PC-3 (cell line): Measurements from ENCODE around the gene COL11A1. TPM values are rescaled to one million over a fixed set of nuclear protein-coding genes. Genes with fewer than 3 reads are reported as not detected.
A peak's percentile ranks its signal among the peaks of the same experiment; 100 is the strongest.

Source experiments
- ATAC-seq: fragments of 200-7000 bp; cut with Tn5 transposase; 2 replicates; pipeline ENCODE4 v1.9.1; 2020; ENCODE audit warnings: mild to moderate bottlenecking, moderate library complexity
- BruUV-seq: library from RNA; stranded (reverse); fragments of 400-500 nt; replicated peaks from 2 replicates; lab custom pipeline; 2021; lab: Mats Ljungman, UMichigan
- CTCF ChIA-PET: fragments of 300-600 bp; sonication (Branson Sonifier 250); formaldehyde crosslinking; loops from one replicate; lab custom pipeline; 2022; ENCODE audit warnings: antibody characterized with exemption; lab: Charles Lee
- POLR2A ChIA-PET: fragments of 300-600 bp; sonication (Branson Sonifier 250); formaldehyde crosslinking; loops from one replicate; lab custom pipeline; 2022; ENCODE audit warnings: antibody characterized with exemption; ENCODE audit not compliant: unreplicated experiment; lab: Charles Lee
- DNase-seq: peaks from one replicate; pipeline ENCODE4 v3.0.0-alpha.2; 2015
- H2AFZ ChIP-seq: fragments of 300-600 bp; sonication (generic); 2 replicates; pipeline ENCODE4 v1.6.0; 2016; ENCODE audit warnings: antibody characterized with exemption, low read length
- H3F3A ChIP-seq: fragments of 300-600 bp; sonication (generic); one replicate; pipeline ENCODE4 v1.6.0; 2017; ENCODE audit warnings: antibody characterized with exemption, low read length, control low read depth, mild to moderate bottlenecking; ENCODE audit not compliant: unreplicated experiment
- H3K27ac ChIP-seq: fragments of 300-600 bp; sonication (generic); 2 replicates; pipeline ENCODE4 v1.5.1; 2016; ENCODE audit warnings: mild to moderate bottlenecking, low read length
- H3K27me3 ChIP-seq: fragments of 300-600 bp; sonication (generic); 2 replicates; pipeline ENCODE4 v1.6.1; 2016; ENCODE audit warnings: low read length, mixed read lengths
- H3K36me3 ChIP-seq: fragments of 300-600 bp; sonication (generic); 2 replicates; pipeline ENCODE4 v1.6.1; 2016; ENCODE audit warnings: low read depth, mixed run types, low read length, mixed read lengths
- H3K4me1 ChIP-seq: fragments of 300-600 bp; sonication (generic); 2 replicates; pipeline ENCODE4 v1.5.1; 2016; ENCODE audit warnings: low read length; ENCODE audit not compliant: insufficient read depth
- H3K4me2 ChIP-seq: fragments of 300-600 bp; sonication (generic); 2 replicates; pipeline ENCODE4 v1.6.0; 2016; ENCODE audit warnings: low read length
- H3K4me3 ChIP-seq: fragments of 300-600 bp; sonication (generic); 2 replicates; pipeline ENCODE4 v1.5.1; 2016; ENCODE audit warnings: mild to moderate bottlenecking, low read length, mixed read lengths
- H3K79me2 ChIP-seq: fragments of 300-600 bp; sonication (generic); 2 replicates; pipeline ENCODE4 v1.6.1; 2017; ENCODE audit warnings: low read length, mixed read lengths
- H3K9ac ChIP-seq: fragments of 300-600 bp; sonication (generic); 2 replicates; pipeline ENCODE4 v1.6.0; 2016; ENCODE audit warnings: mild to moderate bottlenecking, low read length
- H3K9me2 ChIP-seq: fragments of 300-600 bp; sonication (generic); replicated peaks from 2 replicates; pipeline ENCODE4 v1.6.1; 2016; ENCODE audit warnings: mixed run types, low read length, mixed read lengths
- H3K9me3 ChIP-seq: fragments of 300-600 bp; sonication (generic); 2 replicates; pipeline ENCODE4 v1.6.1; 2016; ENCODE audit warnings: low read length, mixed read lengths
- H4K20me1 ChIP-seq: fragments of 300-600 bp; sonication (generic); 2 replicates; pipeline ENCODE4 v1.6.1; 2016; ENCODE audit warnings: low read length, mixed read lengths
- CTCF ChIP-seq: fragments of 300-600 bp; sonication (generic); conservative IDR thresholded peaks from 2 replicates; pipeline ENCODE4 v1.5.1; 2017; ENCODE audit warnings: antibody characterized with exemption, low read depth, mild to moderate bottlenecking, low read length
- EZH2 ChIP-seq: fragments of 300-600 bp; sonication (generic); IDR thresholded peaks from one replicate; pipeline ENCODE4 v1.6.1; 2017; ENCODE audit warnings: antibody characterized with exemption, mild to moderate bottlenecking, low read length; ENCODE audit not compliant: unreplicated experiment
- EZH2phosphoT487 ChIP-seq: fragments of 300-600 bp; sonication (generic); IDR thresholded peaks from 2 replicates; pipeline ENCODE4 v1.6.1; 2018; ENCODE audit warnings: mild to moderate bottlenecking, antibody characterized with exemption, low read length, borderline replicate concordance
- intact Hi-C: fragments of 100-400 bp; cut with micrococcal nuclease; formaldehyde crosslinking; loops from 2 replicates; pipeline ENCODE4 v1.9.0; 2023
- total RNA-seq: library from RNA; depleted of rRNA; stranded (reverse); fragments of >200 nt; gene quantifications from 2 replicates; pipeline ENCODE4 v1.2.3, GENCODE V29; 2014

The COL11A1 gene
- total RNA-seq, 1 experiment from 2014 or later, result not detected

- H3K9me3 ChIP-seq, result no peaks in the 10 kb centered on the region
- ChIA-PET CTCF (no interaction called here), POLR2A (no interaction called here)
- no peak overlapping the region for H3K4me3 ChIP-seq
- H3K27me3 ChIP-seq, result no peaks in the 10 kb centered on the region
- no peaks in the 10 kb centered on the region for H3K79me2 ChIP-seq
- H3K9me2 ChIP-seq, result no peaks in the 10 kb centered on the region
- TF ChIP-seq CTCF, result no peak
- no peak for TF ChIP-seq EZH2
- ATAC-seq (no peak), DNase-seq (no peak)
- H3K9ac ChIP-seq, result no peak overlapping the region
- H3K4me2 ChIP-seq, result no peak overlapping the region
- no peaks in the 10 kb centered on the region for H3K36me3 ChIP-seq
- no peaks in the 10 kb centered on the region for H4K20me1 ChIP-seq
- no peaks in the 10 kb centered on the region for H3F3A ChIP-seq
- no TSS peak for BruUV-seq
- no peak overlapping the region for H3K27ac ChIP-seq
- H2AFZ ChIP-seq, result no peak overlapping the region
- intact Hi-C loops, result no loop called here
- H3K4me1 ChIP-seq, result peaks cover 7% of the 10 kb centered on the region
These were observed 221.7 kb downstream of the COL11A1 start for GRCh38 chr1:102886638-102887037.

GRCh38 chr1:102884238-102884637, 224.1 kb downstream of the COL11A1 start:
- no peaks in the 10 kb centered on the region for H3K27me3 ChIP-seq
- BruUV-seq, result no TSS peak
- no peaks in the 10 kb centered on the region for H3K36me3 ChIP-seq
- no peaks in the 10 kb centered on the region for H4K20me1 ChIP-seq
- no peak for ATAC-seq
- ChIA-PET CTCF (no interaction called here), POLR2A (no interaction called here)
- H3K4me2 ChIP-seq, result no peak overlapping the region
- no peak for TF ChIP-seq EZH2
- TF ChIP-seq CTCF, result no peak
- TF ChIP-seq EZH2phosphoT487, result no peak
- H3K79me2 ChIP-seq, result no peaks in the 10 kb centered on the region
- intact Hi-C loops, result no loop called here
- no peak for DNase-seq
- no peaks in the 10 kb centered on the region for H3F3A ChIP-seq
- H3K27ac ChIP-seq, result no peak overlapping the region
- no peak overlapping the region for H3K4me3 ChIP-seq
- H3K4me1 ChIP-seq, result peaks cover 21% of the 10 kb centered on the region
- H2AFZ ChIP-seq, result no peak overlapping the region
- no peaks in the 10 kb centered on the region for H3K9me2 ChIP-seq
- H3K9me3 ChIP-seq, result no peaks in the 10 kb centered on the region
- no peak overlapping the region for H3K9ac ChIP-seq

GRCh38 chr1:102879439-102879993, 228.8 kb downstream of the COL11A1 start:
- TF ChIP-seq CTCF (no peak), EZH2 (no peak), EZH2phosphoT487 (no peak)
- BruUV-seq, result no TSS peak
- Histone ChIP-seq H3K4me1 (peaks cover 23% of the 10 kb centered on the region), H4K20me1 (no peaks in the 10 kb centered on the region), H3K9ac (no peak overlapping the region), H3K79me2 (no peaks in the 10 kb centered on the region), H3K27ac (peak overlapping the region; percentile 47), H2AFZ (peak overlapping the region; percentile 20; the same call in 1 of the 2 replicates), H3K4me2 (peak overlapping the region; percentile 36), H3K27me3 (no peaks in the 10 kb centered on the region), H3K9me3 (no peaks in the 10 kb centered on the region), H3K9me2 (no peaks in the 10 kb centered on the region), H3F3A (no peaks in the 10 kb centered on the region), H3K4me3 (no peak overlapping the region; the same call in 1 of the 2 replicates), H3K36me3 (no peaks in the 10 kb centered on the region)
- ChIA-PET CTCF (no interaction called here), POLR2A (no interaction called here)
- DNase-seq (peak; percentile 85), ATAC-seq (peak; percentile 53)
- intact Hi-C loops, result no loop called here
